PC-9 (cell line): ENCODE results near the gene KDM4F. TPM values are rescaled to one million over a fixed set of nuclear protein-coding genes. Genes with fewer than 3 reads are reported as not detected.
"Not testable (repeated sequence)": the region's sequence is repeated elsewhere in the genome, so short reads cannot be mapped to it uniquely, and the experiment has no call there.

Source experiments
- Bru-seq: library from RNA; stranded (reverse); fragments of 400-500 nt; gene quantifications from one replicate; lab custom pipeline; 2021; lab: Mats Ljungman, UMichigan
- BruChase-seq, 2 experiments: library from RNA; stranded (reverse); fragments of 400-500 nt; gene quantifications; one replicate each; lab custom pipeline; 2021; lab: Mats Ljungman, UMichigan
- BruUV-seq: library from RNA; stranded (reverse); fragments of 400-500 nt; replicated peaks from 2 replicates; lab custom pipeline; 2021; lab: Mats Ljungman, UMichigan
- CTCF ChIA-PET: fragments of 300-600 bp; sonication (Branson Sonifier 250); formaldehyde crosslinking; loops from one replicate; lab custom pipeline; 2022; ENCODE audit warnings: antibody characterized with exemption; lab: Charles Lee
- POLR2A ChIA-PET: fragments of 300-600 bp; sonication (Branson Sonifier 250); formaldehyde crosslinking; loops from one replicate; lab custom pipeline; 2022; ENCODE audit warnings: antibody characterized with exemption; ENCODE audit not compliant: unreplicated experiment; lab: Charles Lee
- DNase-seq, 2 experiments: peaks; one replicate each; pipeline versions ENCODE4 v3.0.0 to v3.0.0-alpha.2; 2015 to 2022; ENCODE audit warnings: mixed read lengths in 1 of 2
- H2AFZ ChIP-seq: fragments of 200-600 bp; sonication (generic); 2 replicates; pipeline ENCODE4 v1.8.1; 2017; ENCODE audit warnings: antibody characterized with exemption
- H3F3A ChIP-seq: fragments of 200-600 bp; sonication (generic); 2 replicates; pipeline ENCODE4 v1.8.1; 2017; ENCODE audit warnings: antibody characterized with exemption, mild to moderate bottlenecking, low read depth; ENCODE audit not compliant: insufficient read depth
- H3K27ac ChIP-seq: fragments of 200-600 bp; sonication (generic); 2 replicates; pipeline ENCODE4 v1.6.1; 2016; ENCODE audit warnings: mixed run types
- H3K27me3 ChIP-seq: fragments of 200-600 bp; sonication (generic); 2 replicates; pipeline ENCODE4 v1.6.1; 2016; ENCODE audit warnings: low read depth, mixed run types; ENCODE audit not compliant: insufficient read depth
- H3K36me3 ChIP-seq: fragments of 200-600 bp; sonication (generic); 2 replicates; pipeline ENCODE4 v1.6.1; 2016; ENCODE audit warnings: low read depth, mixed run types
- H3K4me1 ChIP-seq: fragments of 200-600 bp; sonication (generic); replicated peaks from 2 replicates; pipeline ENCODE4 v1.6.1; 2016; ENCODE audit warnings: mixed run types; ENCODE audit not compliant: insufficient read depth
- H3K4me2 ChIP-seq: fragments of 200-600 bp; sonication (generic); 2 replicates; pipeline ENCODE4 v1.6.1; 2017; ENCODE audit warnings: mixed run types
- H3K4me3 ChIP-seq: fragments of 200-600 bp; sonication (generic); 2 replicates; pipeline ENCODE4 v1.6.1; 2016; ENCODE audit warnings: mixed run types
- H3K79me2 ChIP-seq: fragments of 200-600 bp; sonication (generic); 2 replicates; pipeline ENCODE4 v1.6.1; 2017; ENCODE audit warnings: low read depth, mixed run types
- H3K9me2 ChIP-seq: fragments of 200-600 bp; sonication (generic); 2 replicates; pipeline ENCODE4 v1.8.1; 2017; ENCODE audit warnings: mild to moderate bottlenecking; ENCODE audit not compliant: insufficient read depth
- H3K9me3 ChIP-seq: fragments of 200-600 bp; sonication (generic); 2 replicates; pipeline ENCODE4 v1.8.1; 2016; ENCODE audit warnings: low read depth; ENCODE audit not compliant: insufficient read depth
- H4K20me1 ChIP-seq: fragments of 200-600 bp; sonication (generic); 2 replicates; pipeline ENCODE4 v1.8.1; 2017; ENCODE audit not compliant: insufficient read depth
- CTCF ChIP-seq: fragments of 200-600 bp; sonication (generic); conservative IDR thresholded peaks from 2 replicates; pipeline ENCODE4 v1.6.1; 2017; ENCODE audit warnings: mixed run types, antibody characterized with exemption, mild to moderate bottlenecking, moderate library complexity
- EZH2 ChIP-seq: fragments of 200-600 bp; sonication (generic); IDR thresholded peaks from 2 replicates; pipeline ENCODE4 v1.8.0; 2017; ENCODE audit warnings: antibody characterized with exemption, low read depth
- intact Hi-C: fragments of 100-400 bp; cut with micrococcal nuclease; formaldehyde crosslinking; loops from one replicate; pipeline ENCODE4 v1.10.0; 2022; ENCODE audit not compliant: unreplicated experiment
- long read RNA-seq: library from polyadenylated mRNA; stranded (forward); transcript quantifications from one replicate; pipeline ENCODE4 v2.0.0, GENCODE V29; 2022
- total RNA-seq: library from RNA; stranded (reverse); gene quantifications from 2 replicates; pipeline ENCODE4 v1.2.3, GENCODE V29; 2021

The KDM4F gene
- not detected in 2 replicates for total RNA-seq
- not detected for Bru-seq, nascent RNA
- BruChase-seq, experiment 1, labeled RNA remaining after a 2-hour chase: not detected
- not detected for BruChase-seq, experiment 2, labeled RNA remaining after a 6-hour chase
- long read RNA-seq: 0 reads

- H3K27me3 ChIP-seq, intact Hi-C loops, H3K27ac ChIP-seq, H3K79me2 ChIP-seq, POLR2A ChIA-PET, H3K4me3 ChIP-seq, H2AFZ ChIP-seq, DNase-seq, H3F3A ChIP-seq, H3K4me1 ChIP-seq, H3K9me2 ChIP-seq, H3K4me2 ChIP-seq, CTCF ChIA-PET, H4K20me1 ChIP-seq, H3K9me3 ChIP-seq, BruUV-seq, H3K36me3 ChIP-seq: not testable (repeated sequence)
These were observed at the start of gene KDM4F for GRCh38 chr11:95049122-95049521. Gene KDM4F, plus strand, starts transcription at chr11:95049422.

- DNase-seq: no peak
- Histone ChIP-seq H3K4me2 (no peak overlapping the region), H3F3A (no peaks in the 10 kb centered on the region), H3K9me3 (peaks cover 4% of the 10 kb centered on the region; the same call in 1 of the 2 replicates), H4K20me1 (no peaks in the 10 kb centered on the region), H3K4me1 (no peaks in the 10 kb centered on the region), H2AFZ (no peak overlapping the region), H3K79me2 (no peaks in the 10 kb centered on the region), H3K36me3 (no peaks in the 10 kb centered on the region), H3K27me3 (no peaks in the 10 kb centered on the region), H3K4me3 (no peak overlapping the region), H3K27ac (no peak overlapping the region), H3K9me2 (no peaks in the 10 kb centered on the region)
- ChIA-PET CTCF (no interaction called here), POLR2A (no interaction called here)
- no peak for TF ChIP-seq EZH2
- TF ChIP-seq CTCF: no peak
- no TSS peak for BruUV-seq
- intact Hi-C loops: no loop called here
These were observed 45.5 kb upstream of the KDM4F start for GRCh38 chr11:95003716-95004115.

- BruUV-seq: no TSS peak
- no peaks in the 10 kb centered on the region for H4K20me1 ChIP-seq
- intact Hi-C loops: no loop called here
- peaks cover 4% of the 10 kb centered on the region; the same call in 1 of the 2 replicates for H3K9me3 ChIP-seq
- no peaks in the 10 kb centered on the region for H3K4me1 ChIP-seq
- H3K79me2 ChIP-seq: no peaks in the 10 kb centered on the region
- H3K4me2 ChIP-seq: no peak overlapping the region
- no peaks in the 10 kb centered on the region for H3K27me3 ChIP-seq
- H3K9me2 ChIP-seq: no peaks in the 10 kb centered on the region
- H3F3A ChIP-seq: no peaks in the 10 kb centered on the region
- no peak overlapping the region for H3K27ac ChIP-seq
- no peak for TF ChIP-seq CTCF
- TF ChIP-seq EZH2: no peak
- DNase-seq: no peak
- H3K36me3 ChIP-seq: no peaks in the 10 kb centered on the region
- CTCF ChIA-PET: no interaction called here
- POLR2A ChIA-PET: no interaction called here
- no peak overlapping the region for H3K4me3 ChIP-seq
- no peak overlapping the region for H2AFZ ChIP-seq
These were observed 43.6 kb upstream of the KDM4F start for GRCh38 chr11:95005642-95006041.

DNA sequence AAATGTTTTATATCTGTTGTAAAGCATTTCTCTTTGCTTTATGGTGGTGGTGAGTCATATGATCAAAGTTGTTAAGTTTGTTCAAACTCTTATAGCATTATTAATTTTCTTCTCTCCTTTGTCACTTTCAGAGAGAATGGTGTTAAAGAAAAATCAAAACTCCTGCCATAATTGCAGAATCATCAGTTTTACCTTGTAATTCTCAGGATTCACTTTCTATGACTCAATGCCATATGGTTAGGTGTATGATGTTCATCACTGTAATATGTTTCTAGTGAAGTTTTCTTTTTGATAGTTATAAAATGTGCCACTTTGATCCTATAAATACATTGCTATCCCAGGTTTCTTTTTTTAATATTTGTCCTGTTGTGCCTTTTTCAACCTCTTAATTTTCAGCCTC is 37.8 kb upstream of the KDM4F start:
- Histone ChIP-seq H3K4me3 (no peak overlapping the region), H4K20me1 (no peaks in the 10 kb centered on the region), H2AFZ (no peak overlapping the region), H3F3A (no peaks in the 10 kb centered on the region; the same call in 1 of the 2 replicates), H3K4me2 (no peak overlapping the region), H3K27me3 (no peaks in the 10 kb centered on the region), H3K27ac (no peak overlapping the region), H3K36me3 (no peaks in the 10 kb centered on the region), H3K4me1 (no peaks in the 10 kb centered on the region), H3K79me2 (no peaks in the 10 kb centered on the region), H3K9me2 (no peaks in the 10 kb centered on the region), H3K9me3 (peaks cover 4% of the 10 kb centered on the region; the same call in 1 of the 2 replicates)
- intact Hi-C loops: no loop called here
- BruUV-seq: no TSS peak
- ChIA-PET CTCF (no interaction called here), POLR2A (no interaction called here)
- DNase-seq: no peak
- TF ChIP-seq EZH2 (no peak), CTCF (no peak)
